Gastroesophageal sphincter (tissue), 4 donors: Measurements from ENCODE around the gene TMEM181. TPM values are rescaled to one million over a fixed set of nuclear protein-coding genes. Genes with fewer than 3 reads are reported as not detected.
"Not testable (repeated sequence)": the region's sequence is repeated elsewhere in the genome, so short reads cannot be mapped to it uniquely, and the experiment has no call there.

Source experiments
- ATAC-seq: fragments of 150-250 bp; one replicate; pipeline ENCODE4 v1.9.1; 2016; ENCODE audit warnings: mild to moderate bottlenecking, moderate library complexity
- H3K27ac ChIP-seq, 4 donors: fragments of 200-600 bp; sonication (generic) in 3 of 4; 1 replicate in 3 of 4; 2 replicates in 1 of 4; pipeline ENCODE4 v1.5.1; 2016 to 2019
- H3K27me3 ChIP-seq: fragments of 200-600 bp; sonication (generic); one replicate; pipeline ENCODE4 v1.5.1; 2019
- H3K36me3 ChIP-seq, 2 donors: fragments of 200-600 bp; sonication (generic); one replicate each; pipeline ENCODE4 v1.5.1; 2019; ENCODE audit warnings: control low read depth in 1 of 2
- H3K4me1 ChIP-seq, 3 donors: fragments of 200-600 bp; sonication (generic); 1 replicate in 2 of 3; 2 replicates in 1 of 3; pipeline ENCODE4 v1.5.1; 2016 to 2019; ENCODE audit warnings: control low read depth in 2 of 3
- H3K4me3 ChIP-seq, 2 donors: fragments of 200-600 bp; sonication (generic); one replicate each; pipeline ENCODE4 v1.5.1; 2019; ENCODE audit warnings: mild to moderate bottlenecking in 1 of 2, moderate library complexity in 1 of 2
- H3K9me3 ChIP-seq, 3 donors: fragments of 200-600 bp; sonication (generic); one replicate each; pipeline ENCODE4 v1.5.1; 2017 to 2019; ENCODE audit warnings: control low read depth in 2 of 3
- EP300 ChIP-seq: sonication (generic); formaldehyde crosslinking; IDR thresholded peaks from one replicate; pipeline ENCODE4 v1.6.1; 2017; ENCODE audit warnings: antibody characterized with exemption, mild to moderate bottlenecking
- POLR2A ChIP-seq, 2 donors: fragments of 450-650 bp; IDR thresholded peaks; one replicate each; pipeline ENCODE4 v1.6.1; 2017; ENCODE audit warnings: antibody characterized with exemption in 2 of 2, mild to moderate bottlenecking in 2 of 2, moderate library complexity in 1 of 2
- POLR2AphosphoS5 ChIP-seq: sonication (generic); formaldehyde crosslinking; IDR thresholded peaks from one replicate; pipeline ENCODE4 v1.6.1; 2017; ENCODE audit warnings: antibody characterized with exemption
- WGBS, 2 donors: methylation state at CpG; one replicate each; pipeline ENCODE4 v1.1.5; 2018; ENCODE audit warnings: low coverage in 1 of 2; 5-methylcytosine and 5-hydroxymethylcytosine counted together
- total RNA-seq, 4 donors: library from RNA; depleted of rRNA; stranded (reverse); fragments of >200 nt; gene quantifications; one replicate each; pipeline ENCODE4 v1.1.0, GENCODE V29; 2016
- TF ChIP-seq, protein P1 (sequence below), 4 experiments: fragments of 200-600 bp in 2 of 4; fragments of 450-650 bp in 2 of 4; sonication (generic) in 1 of 4; IDR thresholded peaks; one replicate each; pipeline ENCODE4 v1.5.1; 2017 to 2019; ENCODE audit warnings: antibody characterized with exemption in 4 of 4, mild to moderate bottlenecking in 2 of 4, moderate library complexity in 2 of 4

The TMEM181 gene
- total RNA-seq, 4 donors from 2014 or later: 26.8 to 38.3 (median 29.3) TPM

DNA sequence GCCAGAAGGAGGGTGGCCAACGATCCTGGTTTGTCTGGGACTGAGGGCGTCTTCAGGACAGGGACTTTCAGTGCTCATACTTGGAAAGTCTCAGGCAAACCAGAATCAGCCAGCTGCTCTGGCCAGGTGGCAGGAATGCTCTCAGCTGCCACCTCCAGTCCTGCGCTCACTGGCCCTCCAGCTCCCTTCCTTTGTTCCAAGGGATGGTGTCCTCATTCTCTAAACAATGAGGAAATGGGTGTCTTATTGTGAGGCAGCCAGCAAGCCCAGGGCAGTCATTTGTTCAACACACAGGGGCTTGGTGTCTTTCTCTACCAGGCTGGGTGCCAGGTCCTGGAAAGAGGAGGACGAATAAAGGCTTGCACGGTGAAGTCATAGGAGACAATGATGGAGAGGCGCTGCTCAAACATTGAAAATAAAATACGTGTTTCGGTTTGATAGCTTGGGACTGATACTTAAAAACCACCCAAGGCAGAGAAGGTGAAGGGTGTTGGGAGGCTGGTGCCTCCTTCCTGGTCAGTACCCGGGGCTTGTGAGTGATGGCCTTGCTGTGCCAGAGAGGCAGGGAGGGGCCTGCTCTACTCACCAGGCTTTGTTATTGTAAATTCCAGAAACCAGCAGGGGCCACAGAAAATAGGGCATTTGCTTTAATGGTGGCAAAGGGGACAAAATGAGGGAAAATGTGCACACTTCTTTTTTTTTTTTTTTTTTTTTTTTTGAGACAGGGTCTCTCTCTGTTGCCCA, 11.3 kb upstream of the TMEM181 start:
- TF ChIP-seq EP300 (no peak), POLR2A (IDR thresholded peaks at IDR 0.05) (no peak), POLR2AphosphoS5 (no peak)
- Histone ChIP-seq H3K9me3 (no peaks in the 10 kb centered on the region), H3K36me3 (no peaks in the 10 kb centered on the region), H3K27me3 (peaks cover 22% of the 10 kb centered on the region), H3K27ac (no peak overlapping the region), H3K4me1 (no peaks in the 10 kb centered on the region), H3K4me3 (no peak overlapping the region)
- ATAC-seq: no peak
- WGBS, 2 donors: 57 to 59% methylated on average over 5 to 7 of the region's 9 CpGs

GRCh38 chr6:158552055-158552795, 7.7 kb upstream of the TMEM181 start:
- ATAC-seq: no peak
- H3K27me3 ChIP-seq: peaks cover 17% of the 10 kb centered on the region
- no peaks in the 10 kb centered on the region for H3K9me3 ChIP-seq
- H3K36me3 ChIP-seq: no peaks in the 10 kb centered on the region
- no peaks in the 10 kb centered on the region for H3K4me1 ChIP-seq
- TF ChIP-seq POLR2AphosphoS5: no peak
- TF ChIP-seq, protein P1, sequence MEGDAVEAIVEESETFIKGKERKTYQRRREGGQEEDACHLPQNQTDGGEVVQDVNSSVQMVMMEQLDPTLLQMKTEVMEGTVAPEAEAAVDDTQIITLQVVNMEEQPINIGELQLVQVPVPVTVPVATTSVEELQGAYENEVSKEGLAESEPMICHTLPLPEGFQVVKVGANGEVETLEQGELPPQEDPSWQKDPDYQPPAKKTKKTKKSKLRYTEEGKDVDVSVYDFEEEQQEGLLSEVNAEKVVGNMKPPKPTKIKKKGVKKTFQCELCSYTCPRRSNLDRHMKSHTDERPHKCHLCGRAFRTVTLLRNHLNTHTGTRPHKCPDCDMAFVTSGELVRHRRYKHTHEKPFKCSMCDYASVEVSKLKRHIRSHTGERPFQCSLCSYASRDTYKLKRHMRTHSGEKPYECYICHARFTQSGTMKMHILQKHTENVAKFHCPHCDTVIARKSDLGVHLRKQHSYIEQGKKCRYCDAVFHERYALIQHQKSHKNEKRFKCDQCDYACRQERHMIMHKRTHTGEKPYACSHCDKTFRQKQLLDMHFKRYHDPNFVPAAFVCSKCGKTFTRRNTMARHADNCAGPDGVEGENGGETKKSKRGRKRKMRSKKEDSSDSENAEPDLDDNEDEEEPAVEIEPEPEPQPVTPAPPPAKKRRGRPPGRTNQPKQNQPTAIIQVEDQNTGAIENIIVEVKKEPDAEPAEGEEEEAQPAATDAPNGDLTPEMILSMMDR (IDR thresholded peaks at IDR 0.05): no peak
- no peak for TF ChIP-seq POLR2A (IDR thresholded peaks at IDR 0.05)
- TF ChIP-seq EP300: no peak
- no peak overlapping the region for H3K4me3 ChIP-seq
- 63 to 84% methylated on average over 6 of the region's 6 CpGs for WGBS, 2 donors
- H3K27ac ChIP-seq: no peak overlapping the region

- Histone ChIP-seq H3K4me1 (no peaks in the 10 kb centered on the region), H3K4me3 (no peak overlapping the region), H3K27me3 (peaks cover 16% of the 10 kb centered on the region), H3K27ac (no peak overlapping the region), H3K36me3 (no peaks in the 10 kb centered on the region), H3K9me3 (no peaks in the 10 kb centered on the region)
- TF ChIP-seq EP300 (no peak), POLR2AphosphoS5 (no peak), POLR2A (IDR thresholded peaks at IDR 0.05) (no peak)
- TF ChIP-seq, protein P1 (IDR thresholded peaks at IDR 0.05): no peak
- 87% methylated on average over 4 of the region's 5 CpGs; no CpG with 5 or more reads in 1 of the 2 donors for WGBS, 2 donors
- no peak for ATAC-seq
These were observed 7.1 kb upstream of the TMEM181 start for GRCh38 chr6:158552796-158553138.

- Histone ChIP-seq H3K36me3 (no peaks in the 10 kb centered on the region), H3K4me3 (no peak overlapping the region), H3K9me3 (no peaks in the 10 kb centered on the region), H3K4me1 (peaks cover 0 to 6% (median 4%) of the 10 kb centered on the region in 3 donors), H3K27me3 (peaks cover 16% of the 10 kb centered on the region), H3K27ac (no peak overlapping the region)
- 77 to 92% methylated on average over 4 of the region's 4 CpGs for WGBS, 2 donors
- ATAC-seq: no peak
- no peak for TF ChIP-seq POLR2A (IDR thresholded peaks at IDR 0.05)
- no peak for TF ChIP-seq EP300
- TF ChIP-seq, protein P1 (IDR thresholded peaks at IDR 0.05): no peak
- TF ChIP-seq POLR2AphosphoS5: no peak
These were observed 5.1 kb upstream of the TMEM181 start for GRCh38 chr6:158554611-158555361.

GRCh38 chr6:158556113-158556512, 3.8 kb upstream of the TMEM181 start:
- WGBS, 2 donors: 46 to 62% methylated on average over 7 of the region's 7 CpGs
- peaks cover 16% of the 10 kb centered on the region for H3K27me3 ChIP-seq
- H3K36me3 ChIP-seq: no peaks in the 10 kb centered on the region
- H3K9me3 ChIP-seq: no peaks in the 10 kb centered on the region
- no peak overlapping the region for H3K27ac ChIP-seq
- H3K4me3 ChIP-seq: no peak overlapping the region
- TF ChIP-seq POLR2AphosphoS5: no peak
- no peak for TF ChIP-seq POLR2A (IDR thresholded peaks at IDR 0.05)
- no peak for TF ChIP-seq EP300
- TF ChIP-seq, protein P1 (IDR thresholded peaks at IDR 0.05): no peak
- peaks cover 0 to 11% (median 4%) of the 10 kb centered on the region in 3 donors for H3K4me1 ChIP-seq
- no peak for ATAC-seq

- Histone ChIP-seq H3K4me1 (peaks cover 0 to 21% (median 13%) of the 10 kb centered on the region in 3 donors), H3K27me3 (peaks cover 16% of the 10 kb centered on the region)
- H3K9me3 ChIP-seq, ATAC-seq, H3K4me3 ChIP-seq, H3K27ac ChIP-seq, H3K36me3 ChIP-seq: not testable (repeated sequence)
- WGBS, 2 donors: 100% methylated on average over 1 to 3 of the region's 3 CpGs
These were observed 2.8 kb upstream of the TMEM181 start for GRCh38 chr6:158557110-158557509.
